ENCODE measurements around the gene SRGAP1. TPM values are rescaled to one million over a fixed set of nuclear protein-coding genes. Genes with fewer than 3 reads are reported as not detected.

SRGAP1 gene
- total and polyA plus RNA-seq, 2 of the 13 experiments (the other 11 are each of a cell fraction or from before 2014, with no cell fraction given) = 1.6 to 3.4 TPM

DNA sequence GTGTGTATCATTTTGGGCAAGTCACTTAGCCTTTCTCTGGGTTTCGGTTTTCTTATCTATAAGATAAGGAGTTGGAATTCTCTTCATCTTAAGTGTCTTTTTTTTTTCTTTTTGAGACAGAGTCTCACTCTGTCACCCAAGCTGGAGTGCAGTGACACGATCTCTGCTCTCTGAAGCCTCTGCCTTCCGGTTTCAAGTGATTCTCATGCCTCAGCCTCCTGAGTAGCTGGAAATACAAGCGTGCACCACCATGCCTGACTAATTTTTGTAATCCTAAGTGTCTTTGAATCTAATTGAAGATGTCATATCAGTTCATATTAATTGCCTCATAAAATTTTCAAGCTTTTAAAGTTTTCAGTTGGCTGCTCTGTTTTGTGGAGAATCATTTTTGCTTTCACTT, 4.0 kb downstream of the SRGAP1 start:
- DNase-seq (ENCODE audit: low spot score) (no peak), FAIRE-seq (no peak), ATAC-seq (no peak)
- no TSS peak for BruUV-seq (replicated peaks)
- intact Hi-C loops (cut with micrococcal nuclease; ENCODE audit: unreplicated experiment) = loop anchor here (5.0 to 10.0 kb wide), 3 partner anchors 39 to 166 kb away; no protein-coding TSS in a partner anchor
- H3K36me3 ChIP-seq (replicated peaks in 1 of 2; ENCODE audit: control insufficient read depth in 1 of 2, insufficient read depth in 2 of 2, low read length in 2 of 2) = no peaks in the 10 kb centered on the region
- no peaks in the 10 kb centered on the region for H3K9me3 ChIP-seq (ENCODE audit: low read length)
- peaks cover 13% of the 10 kb centered on the region for H3K79me2 ChIP-seq (ENCODE audit: insufficient read depth, low read length)
- no peak overlapping the region for H3K4me3 ChIP-seq (replicated peaks in 1 of 3; ENCODE audit: insufficient read depth in 1 of 3, low read depth in 2 of 3, low read length in 3 of 3)
- no peak overlapping the region for H3K4me2 ChIP-seq (ENCODE audit: low read depth, low read length)
- H2AFZ ChIP-seq (ENCODE audit: low read length) = no peak overlapping the region
- ChIA-PET CTCF (ENCODE audit: low intra/inter-chr PET ratio, low total read pairs) (no interaction called here), POLR2A (no interaction called here)
- WGBS (ENCODE audit: low lambda C conversion rate) = 82% methylated on average over 4 of the region's 4 CpGs
- H3K27ac ChIP-seq (ENCODE audit: extremely low read length, insufficient read depth, low read length) = no peak overlapping the region
- in situ Hi-C loops (cut with HindIII; ENCODE audit: extremely low pct_ligation_motif_present, low pct_unique_long_range_greater_than_20kb) = no loop called here
- TF ChIP-seq, protein P1, sequence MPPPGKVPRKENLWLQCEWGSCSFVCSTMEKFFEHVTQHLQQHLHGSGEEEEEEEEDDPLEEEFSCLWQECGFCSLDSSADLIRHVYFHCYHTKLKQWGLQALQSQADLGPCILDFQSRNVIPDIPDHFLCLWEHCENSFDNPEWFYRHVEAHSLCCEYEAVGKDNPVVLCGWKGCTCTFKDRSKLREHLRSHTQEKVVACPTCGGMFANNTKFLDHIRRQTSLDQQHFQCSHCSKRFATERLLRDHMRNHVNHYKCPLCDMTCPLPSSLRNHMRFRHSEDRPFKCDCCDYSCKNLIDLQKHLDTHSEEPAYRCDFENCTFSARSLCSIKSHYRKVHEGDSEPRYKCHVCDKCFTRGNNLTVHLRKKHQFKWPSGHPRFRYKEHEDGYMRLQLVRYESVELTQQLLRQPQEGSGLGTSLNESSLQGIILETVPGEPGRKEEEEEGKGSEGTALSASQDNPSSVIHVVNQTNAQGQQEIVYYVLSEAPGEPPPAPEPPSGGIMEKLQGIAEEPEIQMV (CRISPR knock-in tag; IDR thresholded peaks at IDR 0.05; ENCODE audit: low read depth) = no peak
- H4K20me1 ChIP-seq (ENCODE audit: insufficient read depth, low read length) = no peaks in the 10 kb centered on the region
- H3K4me1 ChIP-seq (ENCODE audit: insufficient read depth, low read length) = peaks cover 28% of the 10 kb centered on the region
- H3K9ac ChIP-seq (ENCODE audit: insufficient read depth, low read depth, low read length) = no peak overlapping the region
- H3K27me3 ChIP-seq (ENCODE audit: control insufficient read depth in 1 of 2, insufficient read depth in 2 of 2, low read length in 2 of 2) = no peaks in the 10 kb centered on the region; a peak in 1 of 5 replicates

DNA sequence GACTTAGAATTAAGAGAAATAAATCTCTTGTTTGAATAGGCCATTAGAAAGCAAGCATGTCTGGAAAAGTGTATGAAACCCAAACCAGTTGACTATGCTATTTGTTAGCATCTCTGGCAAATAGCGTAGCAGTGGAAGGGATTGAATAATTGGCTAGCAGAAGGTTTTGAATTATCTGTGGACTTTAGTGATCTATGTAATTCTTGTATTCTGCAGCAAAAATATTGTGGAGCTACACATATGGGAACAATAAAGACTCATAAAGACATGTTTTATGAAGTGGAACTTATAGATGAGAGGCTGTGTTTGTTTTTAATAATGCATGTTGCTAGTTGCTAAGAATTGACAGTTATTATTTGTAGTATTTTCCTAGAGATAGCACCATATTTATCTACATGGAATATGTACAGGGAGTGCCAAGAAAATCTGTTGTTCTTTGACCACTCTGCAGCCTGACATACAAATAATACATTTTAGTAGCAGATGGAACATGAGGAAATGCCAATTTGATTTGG, 4.7 kb downstream of the SRGAP1 start:
- ATAC-seq (no peak), DNase-seq (ENCODE audit: low spot score) (no peak), FAIRE-seq (no peak)
- no peaks in the 10 kb centered on the region; a peak in 1 of 5 replicates for H3K27me3 ChIP-seq (ENCODE audit: control insufficient read depth in 1 of 2, insufficient read depth in 2 of 2, low read length in 2 of 2)
- intact Hi-C loops (cut with micrococcal nuclease; ENCODE audit: unreplicated experiment) (loop anchor here (5.0 to 10.0 kb wide), 3 partner anchors 38 to 166 kb away; no protein-coding TSS in a partner anchor), in situ Hi-C loops (cut with HindIII; ENCODE audit: extremely low pct_ligation_motif_present, low pct_unique_long_range_greater_than_20kb) (no loop called here)
- no peaks in the 10 kb centered on the region for H3K9me3 ChIP-seq (ENCODE audit: low read length)
- peaks cover 33% of the 10 kb centered on the region for H3K4me1 ChIP-seq (ENCODE audit: insufficient read depth, low read length)
- TF ChIP-seq, protein P2, sequence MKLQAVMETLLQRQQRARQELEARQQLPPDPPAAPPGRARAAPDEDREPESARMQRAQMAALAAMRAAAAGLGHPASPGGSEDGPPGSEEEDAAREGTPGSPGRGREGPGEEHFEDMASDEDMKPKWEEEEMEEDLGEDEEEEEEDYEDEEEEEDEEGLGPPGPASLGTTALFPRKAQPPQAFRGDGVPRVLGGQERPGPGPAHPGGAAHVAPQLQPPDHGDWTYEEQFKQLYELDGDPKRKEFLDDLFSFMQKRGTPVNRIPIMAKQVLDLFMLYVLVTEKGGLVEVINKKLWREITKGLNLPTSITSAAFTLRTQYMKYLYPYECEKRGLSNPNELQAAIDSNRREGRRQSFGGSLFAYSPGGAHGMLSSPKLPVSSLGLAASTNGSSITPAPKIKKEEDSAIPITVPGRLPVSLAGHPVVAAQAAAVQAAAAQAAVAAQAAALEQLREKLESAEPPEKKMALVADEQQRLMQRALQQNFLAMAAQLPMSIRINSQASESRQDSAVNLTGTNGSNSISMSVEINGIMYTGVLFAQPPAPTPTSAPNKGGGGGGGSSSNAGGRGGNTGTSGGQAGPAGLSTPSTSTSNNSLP (IDR thresholded peaks at IDR 0.05; ENCODE audit: low read depth, low read length) = no peak
- TF ChIP-seq ASH2L (IDR thresholded peaks at IDR 0.05; ENCODE audit: insufficient read length, low read depth, low read length) = no peak
- no peak for TF ChIP-seq RNF2 (conservative IDR thresholded peaks at IDR 0.05; ENCODE audit: low read depth)
- no peak for TF ChIP-seq ZNF543 (CRISPR knock-in tag; IDR thresholded peaks at IDR 0.05)
- TF ChIP-seq, protein P3, sequence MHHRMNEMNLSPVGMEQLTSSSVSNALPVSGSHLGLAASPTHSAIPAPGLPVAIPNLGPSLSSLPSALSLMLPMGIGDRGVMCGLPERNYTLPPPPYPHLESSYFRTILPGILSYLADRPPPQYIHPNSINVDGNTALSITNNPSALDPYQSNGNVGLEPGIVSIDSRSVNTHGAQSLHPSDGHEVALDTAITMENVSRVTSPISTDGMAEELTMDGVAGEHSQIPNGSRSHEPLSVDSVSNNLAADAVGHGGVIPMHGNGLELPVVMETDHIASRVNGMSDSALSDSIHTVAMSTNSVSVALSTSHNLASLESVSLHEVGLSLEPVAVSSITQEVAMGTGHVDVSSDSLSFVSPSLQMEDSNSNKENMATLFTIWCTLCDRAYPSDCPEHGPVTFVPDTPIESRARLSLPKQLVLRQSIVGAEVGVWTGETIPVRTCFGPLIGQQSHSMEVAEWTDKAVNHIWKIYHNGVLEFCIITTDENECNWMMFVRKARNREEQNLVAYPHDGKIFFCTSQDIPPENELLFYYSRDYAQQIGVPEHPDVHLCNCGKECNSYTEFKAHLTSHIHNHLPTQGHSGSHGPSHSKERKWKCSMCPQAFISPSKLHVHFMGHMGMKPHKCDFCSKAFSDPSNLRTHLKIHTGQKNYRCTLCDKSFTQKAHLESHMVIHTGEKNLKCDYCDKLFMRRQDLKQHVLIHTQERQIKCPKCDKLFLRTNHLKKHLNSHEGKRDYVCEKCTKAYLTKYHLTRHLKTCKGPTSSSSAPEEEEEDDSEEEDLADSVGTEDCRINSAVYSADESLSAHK (CRISPR knock-in tag; IDR thresholded peaks at IDR 0.05; ENCODE audit: borderline replicate concordance) = no peak
- no peak for TF ChIP-seq ZBTB3 (CRISPR knock-in tag; IDR thresholded peaks at IDR 0.05; ENCODE audit: borderline replicate concordance, low read depth)
- TF ChIP-seq, protein P4, sequence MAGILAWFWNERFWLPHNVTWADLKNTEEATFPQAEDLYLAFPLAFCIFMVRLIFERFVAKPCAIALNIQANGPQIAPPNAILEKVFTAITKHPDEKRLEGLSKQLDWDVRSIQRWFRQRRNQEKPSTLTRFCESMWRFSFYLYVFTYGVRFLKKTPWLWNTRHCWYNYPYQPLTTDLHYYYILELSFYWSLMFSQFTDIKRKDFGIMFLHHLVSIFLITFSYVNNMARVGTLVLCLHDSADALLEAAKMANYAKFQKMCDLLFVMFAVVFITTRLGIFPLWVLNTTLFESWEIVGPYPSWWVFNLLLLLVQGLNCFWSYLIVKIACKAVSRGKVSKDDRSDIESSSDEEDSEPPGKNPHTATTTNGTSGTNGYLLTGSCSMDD (CRISPR knock-in tag; IDR thresholded peaks at IDR 0.05) = no peak
- no peak overlapping the region for H3K4me2 ChIP-seq (ENCODE audit: low read depth, low read length)
- H3K9ac ChIP-seq (ENCODE audit: insufficient read depth, low read depth, low read length) = no peak overlapping the region
- ChIA-PET POLR2A (no interaction called here), CTCF (ENCODE audit: low intra/inter-chr PET ratio, low total read pairs) (no interaction called here)
- peaks cover 13% of the 10 kb centered on the region for H3K79me2 ChIP-seq (ENCODE audit: insufficient read depth, low read length)
- no peak overlapping the region for H2AFZ ChIP-seq (ENCODE audit: low read length)
- H4K20me1 ChIP-seq (ENCODE audit: insufficient read depth, low read length) = no peaks in the 10 kb centered on the region
- no peak overlapping the region for H3K4me3 ChIP-seq (replicated peaks in 1 of 3; ENCODE audit: insufficient read depth in 1 of 3, low read depth in 2 of 3, low read length in 3 of 3)
- no TSS peak for BruUV-seq (replicated peaks)
- no peak overlapping the region for H3K27ac ChIP-seq (ENCODE audit: extremely low read length, insufficient read depth, low read length)
- no peaks in the 10 kb centered on the region for H3K36me3 ChIP-seq (replicated peaks in 1 of 2; ENCODE audit: control insufficient read depth in 1 of 2, insufficient read depth in 2 of 2, low read length in 2 of 2)
- WGBS (ENCODE audit: low lambda C conversion rate) = 96% methylated on average over 1 of the region's 1 CpG
